AG10803 (cell line): ENCODE data around the gene HSF5.

Experiments
- DNase-seq: peaks from one replicate; pipeline ENCODE4 v3.0.0; 2010; ENCODE audit warnings: low read depth
- H3K4me3 ChIP-seq: 2 replicates; pipeline ENCODE4 v1.5.1; 2011; ENCODE audit warnings: mild to moderate bottlenecking, low read length, control low read depth
- CTCF ChIP-seq: conservative IDR thresholded peaks from 2 replicates; pipeline ENCODE4 v1.5.1; 2011; ENCODE audit warnings: mild to moderate bottlenecking, low read length, control low read depth, inconsistent platforms

The HSF5 gene

GRCh38 chr17:58480090-58480489 is 8.1 kb downstream of the HSF5 start:
- no peak for DNase-seq
- no peak for TF ChIP-seq CTCF
- no peak overlapping the region for H3K4me3 ChIP-seq

- no peak overlapping the region for H3K4me3 ChIP-seq
- no peak for TF ChIP-seq CTCF
- DNase-seq: no peak
Observed at GRCh38 chr17:58476812-58477211, 11.4 kb downstream of the HSF5 start.

GRCh38 chr17:58475985-58476384 is 12.2 kb downstream of the HSF5 start:
- no peak overlapping the region for H3K4me3 ChIP-seq
- DNase-seq: no peak
- TF ChIP-seq CTCF: no peak

GRCh38 chr17:58470356-58470755 is 17.9 kb downstream of the HSF5 start:
- H3K4me3 ChIP-seq: no peak overlapping the region
- DNase-seq: no peak
- TF ChIP-seq CTCF: no peak

GRCh38 chr17:58468944-58469343 is 19.3 kb downstream of the HSF5 start:
- H3K4me3 ChIP-seq: no peak overlapping the region
- no peak for TF ChIP-seq CTCF
- no peak for DNase-seq

- no peak for TF ChIP-seq CTCF
- H3K4me3 ChIP-seq: no peak overlapping the region
Observed at GRCh38 chr17:58455491-58455890, 32.7 kb downstream of the HSF5 start.

GRCh38 chr17:58452738-58453137 is 35.5 kb downstream of the HSF5 start:
- no peak for TF ChIP-seq CTCF
- no peak for DNase-seq
- H3K4me3 ChIP-seq: no peak overlapping the region

More at GRCh38 chr17:58455491-58455890, 32.7 kb downstream of the HSF5 start:
- DNase-seq: no peak
